Measurements from ENCODE around the gene DUOX1. TPM values are rescaled to one million over a fixed set of nuclear protein-coding genes. Genes with fewer than 3 reads are reported as not detected.

The DUOX1 gene
- total RNA-seq, 2 donors from 2014 or later: 0.08 TPM; not detected in 1

DNA sequence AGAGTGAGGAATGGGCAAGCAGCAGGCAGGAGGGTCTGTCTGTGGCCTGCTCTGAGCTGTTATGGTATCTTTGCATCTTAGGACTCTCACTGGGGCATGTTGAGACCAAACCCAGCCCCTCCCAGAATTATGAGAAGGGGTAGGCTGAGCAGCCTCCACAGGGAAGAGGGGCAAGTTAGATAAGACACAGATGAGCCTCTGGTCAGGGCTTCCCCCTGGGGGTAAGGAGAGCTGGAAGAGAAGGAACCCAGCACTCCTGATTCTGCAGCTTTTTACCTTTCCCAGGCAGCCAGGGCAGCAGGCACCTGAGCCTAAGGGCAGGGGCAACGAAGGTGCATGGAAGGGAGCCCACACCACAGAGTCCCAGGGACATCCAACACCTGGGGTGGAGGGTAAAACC is 19.3 kb downstream of the DUOX1 start:
- ATAC-seq (no peak), DNase-seq (ENCODE audit: low spot score) (no peak)
- H3K27ac Mint-ChIP-seq: no peak overlapping the region
- no peak overlapping the region for H3K4me3 Mint-ChIP-seq
- peaks cover 0 to 2% of the 10 kb centered on the region in 2 donors for H3K4me1 Mint-ChIP-seq (ENCODE audit: low read depth in 2 of 2)
- no peaks in the 10 kb centered on the region for H3K27me3 Mint-ChIP-seq
- H3K36me3 Mint-ChIP-seq: no peaks in the 10 kb centered on the region
- H3K9me3 Mint-ChIP-seq: no peaks in the 10 kb centered on the region

- Mint-ChIP-seq H3K9me3 (no peaks in the 10 kb centered on the region), H3K36me3 (no peaks in the 10 kb centered on the region), H3K27me3 (no peaks in the 10 kb centered on the region), H3K4me3 (no peak overlapping the region), H3K4me1 (ENCODE audit: low read depth in 2 of 2) (no peaks in the 10 kb centered on the region), H3K27ac (no peak overlapping the region)
- ATAC-seq (no peak), DNase-seq (ENCODE audit: low spot score) (no peak)
Measured at GRCh38 chr15:45150481-45150880, 20.7 kb downstream of the DUOX1 start.

DNA sequence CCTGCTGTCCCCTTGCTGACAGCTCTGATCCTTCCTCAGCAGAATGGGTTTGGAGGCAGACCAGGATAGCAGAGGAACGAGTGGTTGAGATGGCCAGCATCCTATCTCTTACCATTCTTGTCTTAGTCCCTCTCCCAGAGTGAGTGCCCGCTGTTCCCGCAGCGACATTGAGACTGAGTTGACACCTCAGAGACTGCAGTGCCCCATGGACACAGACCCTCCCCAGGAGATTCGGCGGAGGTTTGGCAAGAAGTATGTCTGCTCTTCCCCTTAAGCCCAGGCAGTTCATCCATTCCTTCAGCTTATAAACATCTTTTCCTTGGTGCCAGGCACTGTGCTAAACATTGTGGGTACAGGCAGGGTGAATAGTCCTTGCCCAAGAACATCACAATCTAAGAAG is 21.2 kb downstream of the DUOX1 start:
- H3K27ac Mint-ChIP-seq: no peak overlapping the region
- no peak overlapping the region for H3K4me3 Mint-ChIP-seq

DNA sequence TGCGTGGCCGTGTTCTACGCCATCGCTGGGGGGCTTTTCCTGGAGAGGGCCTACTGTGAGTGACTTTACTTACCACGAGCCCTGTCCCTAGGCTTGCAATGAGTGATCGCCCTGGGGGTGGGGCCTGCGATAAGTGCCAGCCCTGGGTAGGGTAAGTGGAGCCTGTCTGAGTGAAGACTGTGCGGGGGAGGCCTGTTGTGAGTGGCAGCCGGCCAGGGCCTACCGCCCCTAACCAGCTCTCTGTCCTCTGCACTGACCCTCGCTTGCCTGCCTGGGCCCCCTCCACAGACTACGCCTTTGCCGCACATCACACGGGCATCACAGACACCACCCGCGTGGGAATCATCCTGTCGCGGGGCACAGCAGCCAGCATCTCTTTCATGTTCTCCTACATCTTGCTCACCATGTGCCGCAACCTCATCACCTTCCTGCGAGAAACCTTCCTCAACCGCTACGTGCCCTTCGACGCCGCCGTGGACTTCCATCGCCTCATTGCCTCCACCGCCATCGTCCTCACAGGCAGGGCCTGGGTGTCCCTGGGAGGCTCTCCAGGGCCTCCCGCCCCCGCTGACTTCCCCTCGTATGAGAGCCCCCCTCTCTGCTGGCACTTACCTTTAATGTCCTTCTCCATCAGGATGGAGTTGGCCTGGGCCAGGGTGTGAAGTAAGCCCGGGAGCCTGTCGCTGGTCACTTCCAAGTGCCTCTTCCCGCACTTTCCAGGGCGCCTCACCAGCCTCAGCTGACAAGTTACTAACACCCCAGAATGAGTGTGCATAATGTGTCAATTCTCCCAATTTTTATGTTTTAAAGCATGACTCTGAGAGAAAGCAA is 22.4 kb downstream of the DUOX1 start:
- no peak overlapping the region for H3K27ac Mint-ChIP-seq
- no peak for DNase-seq (ENCODE audit: low spot score)
- peaks cover 0 to 6% of the 10 kb centered on the region in 2 donors for H3K4me1 Mint-ChIP-seq (ENCODE audit: low read depth in 2 of 2)
- H3K4me3 Mint-ChIP-seq: no peak overlapping the region
- no peaks in the 10 kb centered on the region for H3K9me3 Mint-ChIP-seq
- no peaks in the 10 kb centered on the region for H3K27me3 Mint-ChIP-seq
- ATAC-seq: no peak
- H3K36me3 Mint-ChIP-seq: no peaks in the 10 kb centered on the region

More for the DNA sequence above, 21.2 kb downstream of the DUOX1 start:
- DNase-seq (ENCODE audit: low spot score): no peak
- H3K36me3 Mint-ChIP-seq: no peaks in the 10 kb centered on the region
- H3K9me3 Mint-ChIP-seq: no peaks in the 10 kb centered on the region
- no peaks in the 10 kb centered on the region for H3K27me3 Mint-ChIP-seq
- H3K4me1 Mint-ChIP-seq (ENCODE audit: low read depth in 2 of 2): no peaks in the 10 kb centered on the region
- ATAC-seq: no peak

- Mint-ChIP-seq H3K27me3 (no peaks in the 10 kb centered on the region), H3K4me3 (no peak overlapping the region), H3K4me1 (ENCODE audit: low read depth in 2 of 2) (peaks cover 18 to 19% of the 10 kb centered on the region in 2 donors), H3K36me3 (no peaks in the 10 kb centered on the region), H3K9me3 (no peaks in the 10 kb centered on the region), H3K27ac (no peak overlapping the region)
- ATAC-seq (no peak), DNase-seq (ENCODE audit: low spot score) (no peak)
Measured at GRCh38 chr15:45155739-45156138, 25.9 kb downstream of the DUOX1 start.

DNA sequence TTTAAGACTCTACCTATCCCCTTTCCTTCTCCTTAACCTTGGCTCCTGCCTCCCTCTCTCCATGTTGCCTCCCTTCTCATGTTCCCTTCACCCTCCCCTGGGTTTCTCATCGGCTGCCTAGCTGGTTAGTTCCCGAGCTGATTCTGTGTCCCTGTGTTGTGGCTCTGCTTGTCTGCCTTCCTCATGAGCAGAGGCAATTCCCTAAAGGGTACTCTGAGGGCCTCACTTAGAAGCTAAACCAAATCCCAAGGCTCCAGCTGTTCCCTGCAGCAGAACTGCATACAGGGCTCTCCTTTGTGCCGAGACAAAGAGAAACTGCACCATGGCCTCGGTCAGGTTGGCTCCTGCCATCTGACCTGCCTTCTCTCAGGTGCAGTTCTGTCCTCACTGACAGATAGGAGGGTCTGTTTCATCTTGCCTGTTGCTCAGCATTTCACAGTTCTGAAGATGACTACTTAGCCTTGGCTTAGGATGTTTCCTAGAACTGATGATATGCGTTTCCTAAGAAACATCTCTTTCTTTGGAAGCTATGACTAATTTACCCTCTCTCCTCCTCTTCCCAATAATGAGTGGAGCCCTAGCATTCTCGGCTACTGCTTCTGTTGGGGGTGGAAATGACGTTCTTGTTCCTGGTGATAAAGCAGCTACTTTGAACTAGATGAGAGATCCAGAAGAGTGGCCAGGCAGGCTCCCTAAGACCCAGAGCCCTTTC is 27.1 kb downstream of the DUOX1 start:
- DNase-seq (ENCODE audit: low spot score): no peak
- no peak for ATAC-seq
- no peak overlapping the region for H3K27ac Mint-ChIP-seq
- H3K9me3 Mint-ChIP-seq: no peaks in the 10 kb centered on the region
- H3K4me3 Mint-ChIP-seq: no peak overlapping the region
- H3K4me1 Mint-ChIP-seq (ENCODE audit: low read depth in 2 of 2): peaks cover 19% of the 10 kb centered on the region in 2 donors
- H3K36me3 Mint-ChIP-seq: no peaks in the 10 kb centered on the region
- no peaks in the 10 kb centered on the region for H3K27me3 Mint-ChIP-seq

GRCh38 chr15:45157974-45158373 is 28.2 kb downstream of the DUOX1 start:
- H3K36me3 Mint-ChIP-seq: no peaks in the 10 kb centered on the region
- ATAC-seq (no peak), DNase-seq (ENCODE audit: low spot score) (no peak)
- H3K27me3 Mint-ChIP-seq: no peaks in the 10 kb centered on the region
- H3K27ac Mint-ChIP-seq: no peak overlapping the region
- H3K4me3 Mint-ChIP-seq: no peak overlapping the region
- no peaks in the 10 kb centered on the region for H3K9me3 Mint-ChIP-seq
- peaks cover 19 to 24% of the 10 kb centered on the region in 2 donors for H3K4me1 Mint-ChIP-seq (ENCODE audit: low read depth in 2 of 2)

GRCh38 chr15:45161666-45162065 is 31.9 kb downstream of the DUOX1 start:
- H3K36me3 Mint-ChIP-seq: no peaks in the 10 kb centered on the region
- H3K27ac Mint-ChIP-seq: no peak overlapping the region
- H3K4me3 Mint-ChIP-seq: no peak overlapping the region
- peaks cover 24 to 38% of the 10 kb centered on the region in 2 donors for H3K4me1 Mint-ChIP-seq (ENCODE audit: low read depth in 2 of 2)
- H3K27me3 Mint-ChIP-seq: no peaks in the 10 kb centered on the region
- H3K9me3 Mint-ChIP-seq: no peaks in the 10 kb centered on the region
- ATAC-seq: no peak
- DNase-seq (ENCODE audit: low spot score): no peak

DNA sequence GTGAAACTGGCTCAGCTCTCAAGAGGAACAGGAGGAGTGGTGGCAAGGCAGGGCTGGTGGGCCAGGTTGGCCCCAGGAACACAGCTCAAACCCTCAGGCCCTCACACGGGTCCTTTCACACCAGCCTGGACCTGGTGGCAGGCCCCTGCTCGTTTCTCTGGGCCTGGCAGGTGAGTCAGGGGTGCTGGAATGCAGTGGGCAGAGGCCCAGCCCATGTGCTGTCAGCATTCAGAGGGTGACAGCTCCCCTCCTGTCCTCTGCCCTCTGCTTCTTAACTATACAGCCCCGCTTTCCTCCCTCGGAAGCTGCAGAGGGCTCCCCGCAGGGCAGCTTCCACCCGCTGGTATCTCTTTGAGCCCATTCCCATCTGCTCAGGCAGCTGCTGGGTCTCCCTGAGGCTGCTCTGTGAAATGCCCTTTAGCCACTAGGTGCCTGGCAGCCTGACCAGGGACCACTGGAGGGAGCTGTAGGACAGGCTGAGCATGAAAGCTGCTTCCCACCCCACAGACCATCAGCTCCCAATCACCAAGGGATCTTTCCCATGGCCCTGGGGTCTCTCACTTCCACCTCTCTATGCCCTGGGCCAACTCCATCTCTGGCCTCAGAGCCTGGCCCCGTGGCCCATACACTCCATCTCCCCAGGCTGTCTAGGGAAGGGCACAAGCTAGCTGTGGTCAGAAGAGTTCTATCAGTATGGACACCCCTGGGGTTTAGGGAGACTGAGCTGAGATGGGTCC is 33.1 kb downstream of the DUOX1 start:
- ATAC-seq (peak; percentile 25 to 56), DNase-seq (ENCODE audit: low spot score) (peak; percentile 81)
- Mint-ChIP-seq H3K9me3 (no peaks in the 10 kb centered on the region), H3K36me3 (no peaks in the 10 kb centered on the region), H3K4me3 (no peak overlapping the region), H3K4me1 (ENCODE audit: low read depth in 2 of 2) (peaks cover 19 to 39% of the 10 kb centered on the region in 2 donors), H3K27ac (peak overlapping the region in 1 of 2 donors; percentile 56), H3K27me3 (no peaks in the 10 kb centered on the region)

DNA sequence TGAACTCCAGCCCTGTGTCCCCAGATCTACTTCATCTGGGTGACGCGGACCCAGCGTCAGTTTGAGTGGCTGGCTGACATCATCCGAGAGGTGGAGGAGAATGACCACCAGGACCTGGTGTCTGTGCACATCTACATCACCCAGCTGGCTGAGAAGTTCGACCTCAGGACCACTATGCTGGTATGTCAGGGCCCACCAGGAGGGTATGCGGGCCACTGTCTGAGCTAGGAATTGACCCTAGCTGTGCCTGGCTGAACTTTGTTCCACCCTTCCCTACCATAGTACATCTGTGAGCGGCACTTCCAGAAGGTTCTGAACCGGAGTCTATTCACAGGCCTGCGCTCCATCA is 33.7 kb downstream of the DUOX1 start:
- H3K36me3 Mint-ChIP-seq: no peaks in the 10 kb centered on the region
- H3K4me3 Mint-ChIP-seq: no peak overlapping the region
- H3K4me1 Mint-ChIP-seq (ENCODE audit: low read depth in 2 of 2): peaks cover 19 to 36% of the 10 kb centered on the region in 2 donors

GRCh38 chr15:45164914-45165313 is 35.1 kb downstream of the DUOX1 start:
- H3K4me3 Mint-ChIP-seq: peak overlapping the region; percentile 22
- no peaks in the 10 kb centered on the region for H3K27me3 Mint-ChIP-seq
- ATAC-seq (no peak), DNase-seq (ENCODE audit: low spot score) (no peak)
- peaks cover 10 to 32% of the 10 kb centered on the region in 2 donors for H3K4me1 Mint-ChIP-seq (ENCODE audit: low read depth in 2 of 2)
- H3K9me3 Mint-ChIP-seq: no peaks in the 10 kb centered on the region
- H3K36me3 Mint-ChIP-seq: no peaks in the 10 kb centered on the region
- H3K27ac Mint-ChIP-seq: peak overlapping the region; percentile 64 to 89

More for the DNA sequence above, 33.7 kb downstream of the DUOX1 start:
- DNase-seq (ENCODE audit: low spot score): no peak
- Mint-ChIP-seq H3K27ac (peak overlapping the region in 1 of 2 donors; percentile 75), H3K27me3 (no peaks in the 10 kb centered on the region), H3K9me3 (no peaks in the 10 kb centered on the region)
- ATAC-seq: no peak

- Mint-ChIP-seq H3K4me1 (ENCODE audit: low read depth in 2 of 2) (peaks cover 6 to 27% of the 10 kb centered on the region in 2 donors), H3K4me3 (peak overlapping the region; percentile 22), H3K36me3 (no peaks in the 10 kb centered on the region), H3K27me3 (no peaks in the 10 kb centered on the region), H3K27ac (peak overlapping the region; percentile 64 to 89), H3K9me3 (no peaks in the 10 kb centered on the region)
- ATAC-seq (no peak), DNase-seq (ENCODE audit: low spot score) (no peak)
Measured at GRCh38 chr15:45165536-45165935, 35.7 kb downstream of the DUOX1 start.

DNA sequence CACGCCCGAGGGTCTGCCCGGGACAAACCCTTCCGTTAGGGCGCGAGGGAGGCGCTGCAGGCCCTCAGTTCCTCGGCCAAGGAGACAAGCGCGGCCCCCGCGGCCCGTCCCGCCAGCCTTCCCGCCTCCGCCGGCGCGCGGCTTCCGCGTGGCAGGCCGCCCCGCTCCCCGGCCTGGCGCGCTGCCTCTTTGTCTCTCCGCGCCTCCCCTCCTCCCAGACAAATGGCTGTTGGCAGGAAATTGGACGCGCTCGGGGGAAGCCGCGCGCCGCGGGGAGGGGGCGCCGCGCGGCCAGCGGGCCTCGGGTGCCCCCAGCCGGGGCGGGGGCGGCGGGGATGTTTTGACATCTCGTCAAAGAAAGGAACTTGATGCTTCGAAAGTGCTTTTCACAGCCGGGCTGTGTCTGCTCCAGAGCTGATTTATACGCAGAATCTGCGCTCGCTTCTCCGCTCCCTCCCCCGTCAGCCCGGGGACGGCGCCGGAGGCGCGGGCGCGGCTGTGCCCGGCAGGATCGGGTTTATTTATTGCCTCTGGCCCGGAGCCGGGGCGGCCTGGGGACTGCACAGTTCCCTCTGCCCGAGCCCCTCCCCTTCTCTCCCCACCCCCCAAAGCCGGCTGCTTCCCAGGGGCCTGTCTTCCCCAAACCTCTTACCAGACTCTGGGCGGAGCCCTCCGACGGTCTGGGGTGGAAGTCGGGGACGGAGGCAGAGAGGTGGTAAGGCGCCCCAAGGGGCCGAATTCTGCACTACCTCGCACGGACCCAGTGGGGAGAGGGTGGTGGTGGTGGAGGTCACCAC is 37.2 kb downstream of the DUOX1 start:
- peak; percentile 92 to 95 for ATAC-seq
- H3K36me3 Mint-ChIP-seq: no peaks in the 10 kb centered on the region
- DNase-seq (ENCODE audit: low spot score): peak; percentile 87
- peaks cover 6 to 22% of the 10 kb centered on the region in 2 donors for H3K4me1 Mint-ChIP-seq (ENCODE audit: low read depth in 2 of 2)
- peak overlapping the region; percentile 35 to 79 for H3K27ac Mint-ChIP-seq
- peak overlapping the region; percentile 30 for H3K4me3 Mint-ChIP-seq
- no peaks in the 10 kb centered on the region for H3K27me3 Mint-ChIP-seq
- H3K9me3 Mint-ChIP-seq: no peaks in the 10 kb centered on the region

All from natural killer cell treated with Interleukin-12 subunit alpha and Interleukin-12 subunit beta and Interleukin-15 and Interleukin-18, amount 100 ng/mL, for 72 hours (primary cell).